Measurements from ENCODE around the gene KANTR.

- no peak for TF ChIP-seq CTCF (IDR thresholded peaks at IDR 0.05; ENCODE audit: insufficient read depth, low read depth, low read length)
- TF ChIP-seq EZH2 (IDR thresholded peaks at IDR 0.05; ENCODE audit: insufficient read depth, low read length), result no peak
Observed at GRCh38 chrX:53044995-53045394, 48.9 kb upstream of the KANTR start.
